Measurements from ENCODE around the gene PSMD2.

DNA sequence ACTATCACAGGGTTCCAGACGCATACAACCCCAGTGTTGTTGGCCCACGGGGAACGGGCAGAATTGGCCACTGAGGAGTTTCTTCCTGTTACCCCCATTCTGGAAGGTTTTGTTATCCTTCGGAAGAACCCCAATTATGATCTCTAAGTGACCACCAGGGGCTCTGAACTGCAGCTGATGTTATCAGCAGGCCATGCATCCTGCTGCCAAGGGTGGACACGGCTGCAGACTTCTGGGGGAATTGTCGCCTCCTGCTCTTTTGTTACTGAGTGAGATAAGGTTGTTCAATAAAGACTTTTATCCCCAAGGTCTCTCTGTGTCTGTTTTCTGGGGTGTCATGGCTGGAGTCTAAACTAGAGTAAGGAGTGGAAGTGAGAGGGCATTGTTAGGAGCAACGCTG lies 9.7 kb downstream of the PSMD2 start:
- TF ChIP-seq, protein P1, sequence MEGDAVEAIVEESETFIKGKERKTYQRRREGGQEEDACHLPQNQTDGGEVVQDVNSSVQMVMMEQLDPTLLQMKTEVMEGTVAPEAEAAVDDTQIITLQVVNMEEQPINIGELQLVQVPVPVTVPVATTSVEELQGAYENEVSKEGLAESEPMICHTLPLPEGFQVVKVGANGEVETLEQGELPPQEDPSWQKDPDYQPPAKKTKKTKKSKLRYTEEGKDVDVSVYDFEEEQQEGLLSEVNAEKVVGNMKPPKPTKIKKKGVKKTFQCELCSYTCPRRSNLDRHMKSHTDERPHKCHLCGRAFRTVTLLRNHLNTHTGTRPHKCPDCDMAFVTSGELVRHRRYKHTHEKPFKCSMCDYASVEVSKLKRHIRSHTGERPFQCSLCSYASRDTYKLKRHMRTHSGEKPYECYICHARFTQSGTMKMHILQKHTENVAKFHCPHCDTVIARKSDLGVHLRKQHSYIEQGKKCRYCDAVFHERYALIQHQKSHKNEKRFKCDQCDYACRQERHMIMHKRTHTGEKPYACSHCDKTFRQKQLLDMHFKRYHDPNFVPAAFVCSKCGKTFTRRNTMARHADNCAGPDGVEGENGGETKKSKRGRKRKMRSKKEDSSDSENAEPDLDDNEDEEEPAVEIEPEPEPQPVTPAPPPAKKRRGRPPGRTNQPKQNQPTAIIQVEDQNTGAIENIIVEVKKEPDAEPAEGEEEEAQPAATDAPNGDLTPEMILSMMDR (IDR thresholded peaks at IDR 0.05; ENCODE audit: poor library complexity, severe bottlenecking), result no peak
- TF ChIP-seq POLR2AphosphoS5 (IDR thresholded peaks at IDR 0.05) (no peak), RAD21 (conservative IDR thresholded peaks at IDR 0.05) (no peak), EP300 (conservative IDR thresholded peaks at IDR 0.05; ENCODE audit: poor library complexity, severe bottlenecking) (no peak), EZH2 (IDR thresholded peaks at IDR 0.05; ENCODE audit: borderline replicate concordance, insufficient read depth, low read length, poor library complexity, severe bottlenecking) (no peak), MXI1 (conservative IDR thresholded peaks at IDR 0.05; ENCODE audit: poor library complexity, severe bottlenecking) (no peak)
- TF ChIP-seq, protein P2, sequence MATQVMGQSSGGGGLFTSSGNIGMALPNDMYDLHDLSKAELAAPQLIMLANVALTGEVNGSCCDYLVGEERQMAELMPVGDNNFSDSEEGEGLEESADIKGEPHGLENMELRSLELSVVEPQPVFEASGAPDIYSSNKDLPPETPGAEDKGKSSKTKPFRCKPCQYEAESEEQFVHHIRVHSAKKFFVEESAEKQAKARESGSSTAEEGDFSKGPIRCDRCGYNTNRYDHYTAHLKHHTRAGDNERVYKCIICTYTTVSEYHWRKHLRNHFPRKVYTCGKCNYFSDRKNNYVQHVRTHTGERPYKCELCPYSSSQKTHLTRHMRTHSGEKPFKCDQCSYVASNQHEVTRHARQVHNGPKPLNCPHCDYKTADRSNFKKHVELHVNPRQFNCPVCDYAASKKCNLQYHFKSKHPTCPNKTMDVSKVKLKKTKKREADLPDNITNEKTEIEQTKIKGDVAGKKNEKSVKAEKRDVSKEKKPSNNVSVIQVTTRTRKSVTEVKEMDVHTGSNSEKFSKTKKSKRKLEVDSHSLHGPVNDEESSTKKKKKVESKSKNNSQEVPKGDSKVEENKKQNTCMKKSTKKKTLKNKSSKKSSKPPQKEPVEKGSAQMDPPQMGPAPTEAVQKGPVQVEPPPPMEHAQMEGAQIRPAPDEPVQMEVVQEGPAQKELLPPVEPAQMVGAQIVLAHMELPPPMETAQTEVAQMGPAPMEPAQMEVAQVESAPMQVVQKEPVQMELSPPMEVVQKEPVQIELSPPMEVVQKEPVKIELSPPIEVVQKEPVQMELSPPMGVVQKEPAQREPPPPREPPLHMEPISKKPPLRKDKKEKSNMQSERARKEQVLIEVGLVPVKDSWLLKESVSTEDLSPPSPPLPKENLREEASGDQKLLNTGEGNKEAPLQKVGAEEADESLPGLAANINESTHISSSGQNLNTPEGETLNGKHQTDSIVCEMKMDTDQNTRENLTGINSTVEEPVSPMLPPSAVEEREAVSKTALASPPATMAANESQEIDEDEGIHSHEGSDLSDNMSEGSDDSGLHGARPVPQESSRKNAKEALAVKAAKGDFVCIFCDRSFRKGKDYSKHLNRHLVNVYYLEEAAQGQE (IDR thresholded peaks at IDR 0.05; ENCODE audit: borderline replicate concordance), result no peak

All from neural cell (in vitro differentiated cells).